GM19455 (cell line): Measurements from ENCODE around the gene EI24.

ENCODE experiments used
- ATAC-seq: cut with Tn5 transposase; IDR thresholded peaks from one replicate; pipeline ENCODE4 v1.9.1; 2021; ENCODE audit not compliant: unreplicated experiment

Gene EI24

GRCh38 chr11:125578783-125579182 is 9.5 kb downstream of the EI24 start:
- no peak for ATAC-seq

DNA sequence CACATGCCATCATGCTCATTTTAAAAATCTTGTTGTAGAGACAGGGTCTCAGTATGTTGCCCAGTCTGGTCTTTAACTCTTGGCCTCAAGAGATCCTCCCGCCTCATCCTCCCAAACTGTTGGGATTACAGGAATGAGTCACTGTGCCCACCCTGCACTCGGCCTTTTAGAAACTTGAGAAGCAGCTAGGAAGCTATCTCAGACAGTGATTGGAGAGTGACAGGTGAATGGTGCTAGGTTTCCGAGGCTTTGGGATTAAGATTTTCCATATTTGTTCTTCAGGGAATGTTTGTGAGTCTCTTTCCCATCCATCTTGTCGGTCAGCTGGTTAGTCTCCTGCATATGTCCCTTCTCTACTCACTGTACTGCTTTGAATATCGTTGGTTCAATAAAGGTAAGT is 10.5 kb downstream of the EI24 start:
- no peak for ATAC-seq

- no peak for ATAC-seq
Observed at GRCh38 chr11:125583496-125583895, 14.2 kb downstream of the EI24 start.

DNA sequence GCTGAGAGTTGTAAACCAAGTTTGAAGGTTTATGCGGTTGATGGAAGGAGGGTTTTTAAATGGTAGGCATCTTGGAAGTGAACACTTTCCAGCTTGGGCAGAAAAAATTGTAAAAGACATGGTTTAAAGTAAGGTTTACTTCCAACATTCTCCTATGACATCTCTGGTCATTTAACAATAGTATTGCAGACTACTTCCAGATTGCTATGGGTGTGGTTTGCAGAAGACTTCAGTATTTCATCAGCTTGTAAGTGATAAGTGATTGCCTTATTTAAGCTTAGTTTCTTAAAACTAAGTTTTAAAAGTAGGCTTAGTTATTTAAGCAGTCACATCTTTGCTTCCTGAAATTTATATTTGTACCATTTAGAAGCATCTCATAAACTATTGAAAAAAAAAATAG is 16.2 kb downstream of the EI24 start:
- ATAC-seq: no peak

- ATAC-seq: no peak
Observed at GRCh38 chr11:125586623-125587022, 17.3 kb downstream of the EI24 start.

GRCh38 chr11:125587480-125587879 is 18.2 kb downstream of the EI24 start:
- ATAC-seq: no peak

DNA sequence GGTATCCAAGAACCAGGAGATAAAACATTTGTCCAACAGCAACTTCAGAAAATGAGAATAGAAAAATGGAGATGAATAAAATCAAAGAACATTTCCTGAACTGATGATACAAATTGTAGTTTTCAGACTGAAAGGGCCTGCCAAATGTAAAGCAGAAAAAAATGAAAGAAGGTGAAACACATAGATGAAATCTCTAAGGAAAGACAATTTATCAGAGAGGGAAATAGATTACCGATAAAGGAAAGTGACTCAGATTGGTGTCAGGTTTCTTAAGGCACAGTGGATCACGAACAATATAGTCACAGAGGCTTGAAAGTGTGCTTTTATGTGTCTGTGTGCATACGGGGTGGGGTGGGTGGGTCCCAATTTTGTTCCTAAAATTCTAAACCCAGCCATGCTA is 19.2 kb downstream of the EI24 start:
- no peak for ATAC-seq

- peak; percentile 27 for ATAC-seq
Observed at GRCh38 chr11:125591649-125592304, 22.5 kb downstream of the EI24 start.

DNA sequence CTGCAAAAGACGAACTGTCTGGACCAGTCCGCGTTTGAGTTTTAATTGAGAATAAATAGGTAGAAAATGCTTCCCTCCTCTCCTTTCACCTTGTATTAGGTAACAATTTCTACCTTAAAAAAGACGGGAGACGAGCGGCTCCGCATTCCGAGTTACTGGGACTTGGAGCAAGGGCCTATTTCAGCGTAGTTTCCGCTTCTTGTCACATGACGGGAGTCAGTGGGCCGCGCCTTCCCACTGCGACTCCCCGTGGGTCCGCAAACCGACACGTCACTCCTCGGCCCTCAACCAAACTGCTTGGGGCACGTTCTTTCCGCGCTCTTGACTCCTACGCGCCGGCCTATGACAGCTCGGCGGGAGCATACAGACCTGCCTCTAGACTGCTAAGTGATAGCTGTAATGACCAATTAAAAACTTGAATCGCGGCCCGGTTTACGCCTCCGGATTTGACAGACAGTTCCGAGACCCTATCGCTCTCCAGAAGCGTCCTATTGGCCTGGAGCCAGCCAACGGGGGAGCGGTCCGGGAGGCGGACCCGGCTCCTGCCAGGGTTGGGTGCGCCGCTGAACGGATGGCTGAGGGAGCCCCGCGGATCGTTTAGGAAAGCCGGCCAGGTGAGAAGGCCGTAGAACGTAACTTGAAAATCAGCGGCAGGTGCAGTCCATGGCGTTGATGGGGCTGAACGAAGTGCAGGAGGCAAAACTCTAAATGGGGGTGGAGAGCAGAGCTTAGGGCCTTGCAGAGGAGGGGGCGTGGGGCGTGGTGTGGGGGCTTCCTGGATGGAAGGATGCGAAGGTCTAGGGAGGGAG is 23.2 kb downstream of the EI24 start, which contains the start of gene STT3A:
Gene STT3A (plus strand): TSS at position 548 of the 809 bp plus-strand sequence. CDS start 3,064 bp downstream, outside the sequence.
- ATAC-seq: peak; percentile 95

- ATAC-seq: no peak
Observed at GRCh38 chr11:125593114-125593820, 24.0 kb downstream of the EI24 start.

DNA sequence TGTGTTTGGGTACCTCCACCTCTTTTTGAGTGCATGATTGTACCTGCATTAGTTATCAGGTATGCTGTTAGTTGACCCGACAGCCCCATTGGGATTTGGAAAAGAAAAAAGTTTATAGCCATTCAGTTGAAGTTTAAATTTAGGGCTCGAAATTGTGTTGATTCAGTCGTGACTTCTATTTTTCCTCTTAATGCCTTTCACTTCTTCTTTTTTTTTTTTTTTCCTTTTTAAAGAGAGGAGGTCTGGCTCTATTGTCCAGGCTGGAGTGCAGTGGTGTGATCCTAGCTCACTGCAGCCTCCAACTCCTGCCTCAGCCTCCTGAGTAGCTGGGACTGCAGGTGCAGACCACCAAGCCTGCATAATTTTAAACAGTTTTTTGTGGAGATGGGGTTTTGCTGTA is 25.7 kb downstream of the EI24 start:
- ATAC-seq: no peak

DNA sequence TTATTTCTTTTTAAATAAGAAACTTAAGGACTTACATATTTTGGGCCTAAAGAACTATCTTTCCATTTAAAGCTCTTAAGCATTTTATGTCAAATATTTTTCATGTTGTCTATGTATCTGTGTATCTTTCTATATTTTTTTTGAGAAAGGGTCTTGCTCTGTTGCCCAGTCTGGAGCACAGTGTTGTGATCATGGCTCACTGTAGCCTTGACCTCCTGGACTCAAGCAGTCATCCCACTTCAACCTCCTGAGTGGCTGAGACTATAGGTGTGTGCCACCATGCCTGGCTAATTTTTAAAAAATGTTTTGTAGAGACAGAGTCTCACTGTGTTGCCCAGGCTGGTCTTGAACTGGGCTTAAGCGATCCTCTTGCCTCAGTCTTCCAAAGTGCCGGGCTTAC is 31.4 kb downstream of the EI24 start:
- no peak for ATAC-seq

GRCh38 chr11:125603207-125603606 is 33.9 kb downstream of the EI24 start:
- no peak for ATAC-seq

- ATAC-seq: no peak
Observed at GRCh38 chr11:125605417-125605816, 36.1 kb downstream of the EI24 start.

- ATAC-seq: no peak
Observed at GRCh38 chr11:125609545-125609944, 40.3 kb downstream of the EI24 start.

DNA sequence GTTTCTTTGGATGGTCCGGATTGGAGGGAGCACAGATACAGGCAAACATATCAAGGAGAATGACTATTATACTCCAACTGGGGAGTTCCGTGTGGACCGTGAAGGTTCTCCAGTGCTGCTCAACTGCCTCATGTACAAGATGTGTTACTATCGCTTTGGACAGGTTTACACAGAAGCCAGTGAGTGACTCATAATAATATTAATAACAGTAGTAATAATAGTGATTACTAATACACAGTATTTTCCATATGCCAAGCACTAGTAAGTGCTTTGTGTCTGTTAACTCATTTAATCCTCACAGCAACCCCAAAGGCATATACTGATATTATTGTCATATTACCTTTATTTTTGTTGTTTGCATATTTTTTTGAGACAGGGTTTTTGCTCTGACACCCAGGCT is 49.1 kb downstream of the EI24 start:
- ATAC-seq: no peak

DNA sequence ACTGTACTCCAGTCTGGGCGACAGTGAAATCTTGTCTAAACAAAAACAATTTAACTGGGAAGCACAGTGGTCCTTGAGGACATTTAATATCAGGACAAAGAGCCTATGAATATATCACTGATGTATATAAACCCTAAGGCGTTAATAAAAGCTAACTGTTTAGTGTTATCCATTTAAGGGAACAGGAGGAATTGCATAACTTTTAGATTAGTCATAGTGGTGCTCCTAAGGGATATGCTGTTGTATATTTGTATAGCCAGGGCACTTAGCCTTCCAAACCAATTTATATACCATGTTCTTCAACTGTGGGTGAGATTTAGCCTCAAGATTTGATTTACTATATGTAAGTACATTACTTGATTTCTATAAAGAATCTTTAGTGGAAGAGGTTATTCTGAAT is 52.7 kb downstream of the EI24 start:
- no peak for ATAC-seq

DNA sequence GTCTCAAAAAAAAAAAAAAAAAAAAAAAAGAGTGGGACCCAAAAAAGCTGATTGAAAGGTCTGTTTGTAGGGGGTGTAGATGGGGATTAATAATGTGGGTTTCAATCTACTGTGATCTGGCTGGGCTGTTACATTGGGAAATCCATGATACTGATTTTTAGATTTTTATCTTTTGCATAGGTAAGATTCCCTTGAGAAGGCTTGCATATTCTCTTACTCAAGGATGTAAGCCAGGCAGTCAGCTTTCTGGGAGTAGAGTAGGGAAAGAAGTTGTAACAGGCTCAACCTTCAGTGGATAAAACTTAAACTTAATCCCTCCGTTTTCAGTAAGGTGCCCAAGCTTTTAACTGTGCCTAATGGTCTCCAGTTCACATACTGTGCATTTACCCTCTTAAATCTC is 53.8 kb downstream of the EI24 start:
- no peak for ATAC-seq

DNA sequence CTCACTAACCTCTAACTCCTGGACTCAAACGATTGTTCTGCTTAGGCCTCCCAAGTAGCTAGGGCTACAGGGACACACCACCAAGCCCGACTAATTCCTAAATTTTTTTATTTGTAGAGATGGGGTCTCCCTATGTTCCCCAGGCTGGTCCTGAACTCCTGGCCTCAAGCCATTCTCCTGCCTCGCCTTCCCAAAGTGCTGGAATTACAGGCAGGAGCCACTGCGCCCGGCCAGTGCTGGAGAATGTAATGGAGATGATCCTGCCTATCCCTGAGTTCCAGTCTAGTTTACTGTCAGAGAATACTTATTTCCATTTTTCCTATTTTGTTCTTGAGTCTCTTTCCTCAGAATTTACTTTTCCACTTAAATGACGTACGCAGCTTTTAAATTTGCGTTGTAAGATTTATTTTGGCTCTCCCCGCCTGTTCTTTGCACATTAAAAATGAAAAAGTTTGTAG is 55.5 kb downstream of the EI24 start, which contains the start of gene CHEK1:
Gene CHEK1 (plus strand): TSS at position 408 of the 458 bp plus-strand sequence. CDS start 1,606 bp downstream, outside the sequence.
- no peak for ATAC-seq

GRCh38 chr11:125625225-125625629 is 56.0 kb downstream of the EI24 start:
- no peak for ATAC-seq

DNA sequence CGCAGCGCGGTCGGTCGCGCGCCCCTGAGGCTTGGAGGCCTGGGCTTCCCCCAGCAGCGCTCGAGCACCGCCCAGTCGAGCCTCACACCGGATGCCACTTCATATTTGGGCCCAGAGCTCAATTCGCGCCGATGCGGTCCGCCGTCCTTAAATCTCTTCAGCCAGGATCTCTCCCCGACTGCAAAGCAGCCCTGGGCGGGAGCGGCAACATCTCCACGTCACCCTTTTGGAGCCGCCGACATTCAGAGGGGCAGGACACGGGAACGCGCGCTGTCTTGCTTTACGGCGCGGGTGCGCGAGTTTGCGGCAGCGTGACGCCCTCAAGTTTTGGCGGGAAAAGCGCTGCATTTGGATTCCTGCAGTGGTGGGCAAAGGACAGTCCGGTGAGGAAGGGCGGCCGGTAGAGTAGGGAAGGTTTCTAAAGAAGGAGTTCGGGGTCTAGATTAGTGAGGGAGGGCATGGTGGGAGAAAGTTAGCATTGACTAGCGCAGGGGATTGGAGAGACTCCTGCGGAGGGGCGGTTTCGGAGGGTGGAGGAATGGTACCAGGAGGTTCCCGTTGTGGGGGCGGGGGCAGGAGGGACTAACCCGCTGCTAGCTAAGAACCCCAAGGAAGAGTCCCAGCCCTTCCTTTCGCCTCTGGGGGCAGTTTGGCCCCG is 56.5 kb downstream of the EI24 start:
- ATAC-seq: peak; percentile 82
